DOHH2 (cell line): ENCODE results near the gene ATRN.

Source experiments
- H3F3A ChIP-seq: fragments of 200-600 bp; sonication (generic), shearing (Covaris generic); 2 replicates; pipeline ENCODE4 v1.6.0; 2016; ENCODE audit warnings: antibody characterized with exemption, mild to moderate bottlenecking; ENCODE audit not compliant: control insufficient read depth, insufficient read depth
- H3K27ac ChIP-seq: fragments of 200-600 bp; sonication (generic); 2 replicates; pipeline ENCODE4 v1.5.1; 2014; ENCODE audit warnings: low read depth, mild to moderate bottlenecking, low read length, moderate library complexity
- H3K27me3 ChIP-seq: fragments of 200-600 bp; sonication (generic); 2 replicates; pipeline ENCODE4 v1.6.1; 2014; ENCODE audit warnings: mild to moderate bottlenecking, low read length, mixed read lengths; ENCODE audit not compliant: control insufficient read depth
- H3K36me3 ChIP-seq: fragments of 200-600 bp; sonication (generic); 2 replicates; pipeline ENCODE4 v1.6.1; 2014; ENCODE audit warnings: mild to moderate bottlenecking, low read length, moderate library complexity, mixed read lengths; ENCODE audit not compliant: control insufficient read depth
- H3K4me1 ChIP-seq: fragments of 200-600 bp; sonication (generic); 2 replicates; pipeline ENCODE4 v1.6.1; 2014; ENCODE audit warnings: mild to moderate bottlenecking, low read length, mixed read lengths; ENCODE audit not compliant: control insufficient read depth
- H3K4me2 ChIP-seq: fragments of 200-600 bp; sonication (generic); 2 replicates; pipeline ENCODE4 v1.6.0; 2014; ENCODE audit warnings: mild to moderate bottlenecking, low read length, moderate library complexity
- H3K4me3 ChIP-seq: fragments of 200-600 bp; sonication (generic); 2 replicates; pipeline ENCODE4 v1.5.1; 2014; ENCODE audit warnings: mild to moderate bottlenecking, low read length, mixed read lengths
- H3K79me2 ChIP-seq: fragments of 200-600 bp; sonication (generic); 2 replicates; pipeline ENCODE4 v1.6.1; 2014; ENCODE audit warnings: mild to moderate bottlenecking, low read length, mixed read lengths; ENCODE audit not compliant: control insufficient read depth
- H3K9me2 ChIP-seq: fragments of 200-600 bp; sonication (generic); replicated peaks from 2 replicates; pipeline ENCODE4 v1.6.1; 2014; ENCODE audit warnings: mild to moderate bottlenecking, low read length, mixed read lengths; ENCODE audit not compliant: control insufficient read depth
- H3K9me3 ChIP-seq: fragments of 200-600 bp; sonication (generic); 2 replicates; pipeline ENCODE4 v1.6.1; 2014; ENCODE audit warnings: antibody characterized with exemption, low read length, mixed read lengths; ENCODE audit not compliant: control insufficient read depth, insufficient read depth
- H4K20me1 ChIP-seq: fragments of 200-600 bp; sonication (generic); 2 replicates; pipeline ENCODE4 v1.6.0; 2014; ENCODE audit warnings: low read depth, mild to moderate bottlenecking, antibody characterized with exemption, low read length, moderate library complexity; ENCODE audit not compliant: control insufficient read depth, insufficient read depth
- CTCF ChIP-seq: fragments of 200-600 bp; sonication (generic); IDR thresholded peaks from one replicate; pipeline ENCODE4 v1.5.1; 2014; ENCODE audit warnings: antibody characterized with exemption, mild to moderate bottlenecking, low read depth, low read length; ENCODE audit not compliant: poor library complexity, severe bottlenecking
- EZH2phosphoT487 ChIP-seq: fragments of 200-600 bp; sonication (generic); IDR thresholded peaks from 2 replicates; pipeline ENCODE4 v1.6.1; 2017; ENCODE audit warnings: borderline replicate concordance, mild to moderate bottlenecking, antibody characterized with exemption, low read length, moderate library complexity, mixed read lengths

ATRN gene

GRCh38 chr20:3446779-3447178, 24.0 kb upstream of the ATRN start:
- TF ChIP-seq CTCF (no peak), EZH2phosphoT487 (no peak)
- Histone ChIP-seq H3K27me3 (peaks cover 11% of the 10 kb centered on the region), H3K9me3 (no peaks in the 10 kb centered on the region), H3K36me3 (no peaks in the 10 kb centered on the region), H3K4me3 (no peak overlapping the region), H3K4me2 (no peak overlapping the region), H3K4me1 (no peaks in the 10 kb centered on the region), H3K9me2 (no peaks in the 10 kb centered on the region), H3K27ac (no peak overlapping the region), H3K79me2 (no peaks in the 10 kb centered on the region), H3F3A (no peaks in the 10 kb centered on the region), H4K20me1 (no peaks in the 10 kb centered on the region)

GRCh38 chr20:3447321-3447720, 23.5 kb upstream of the ATRN start:
- no peak for TF ChIP-seq CTCF
- TF ChIP-seq EZH2phosphoT487, result no peak
- Histone ChIP-seq H3K79me2 (no peaks in the 10 kb centered on the region), H3K9me2 (no peaks in the 10 kb centered on the region), H3K9me3 (no peaks in the 10 kb centered on the region), H3K4me2 (no peak overlapping the region), H3K27me3 (peaks cover 11% of the 10 kb centered on the region), H3K4me1 (no peaks in the 10 kb centered on the region), H3K27ac (no peak overlapping the region), H4K20me1 (no peaks in the 10 kb centered on the region), H3K4me3 (no peak overlapping the region), H3F3A (no peaks in the 10 kb centered on the region), H3K36me3 (no peaks in the 10 kb centered on the region)

- Histone ChIP-seq H3K9me3 (no peaks in the 10 kb centered on the region), H4K20me1 (no peaks in the 10 kb centered on the region), H3F3A (no peaks in the 10 kb centered on the region), H3K27ac (no peak overlapping the region), H3K4me2 (no peak overlapping the region), H3K36me3 (no peaks in the 10 kb centered on the region), H3K27me3 (peaks cover 12% of the 10 kb centered on the region; the same call in 1 of the 2 replicates), H3K79me2 (no peaks in the 10 kb centered on the region), H3K9me2 (no peaks in the 10 kb centered on the region), H3K4me3 (no peak overlapping the region), H3K4me1 (no peaks in the 10 kb centered on the region)
- no peak for TF ChIP-seq CTCF
These were observed 21.5 kb upstream of the ATRN start for GRCh38 chr20:3449319-3449718.

- H3K9me2 ChIP-seq, result no peaks in the 10 kb centered on the region
- peaks cover 16% of the 10 kb centered on the region; the same call in 1 of the 2 replicates for H3K27me3 ChIP-seq
- H4K20me1 ChIP-seq, result no peaks in the 10 kb centered on the region
- H3K27ac ChIP-seq, result no peak overlapping the region
- no peak overlapping the region for H3K4me3 ChIP-seq
- H3K4me2 ChIP-seq, result no peak overlapping the region
- TF ChIP-seq EZH2phosphoT487 (no peak), CTCF (no peak)
- H3K79me2 ChIP-seq, result no peaks in the 10 kb centered on the region
- no peaks in the 10 kb centered on the region for H3K4me1 ChIP-seq
- no peaks in the 10 kb centered on the region for H3K9me3 ChIP-seq
- H3F3A ChIP-seq, result no peaks in the 10 kb centered on the region
- no peaks in the 10 kb centered on the region for H3K36me3 ChIP-seq
These were observed 18.7 kb upstream of the ATRN start for GRCh38 chr20:3452136-3452535.
